GM18868 (cell line): ENCODE measurements around the gene RNF150.
"Not testable (repeated sequence)": the region's sequence is repeated elsewhere in the genome, so short reads cannot be mapped to it uniquely, and the experiment has no call there.

Experiments used
- ATAC-seq: cut with Tn5 transposase; IDR thresholded peaks from one replicate; pipeline ENCODE4 v1.9.1; 2021; ENCODE audit warnings: mild to moderate bottlenecking, moderate library complexity; ENCODE audit not compliant: unreplicated experiment

Gene RNF150

GRCh38 chr4:141133146-141133998, at the start of gene RNF150:
TSS of gene RNF150 (minus strand) at chr4:141133469.
- ATAC-seq, result peak; percentile 75

- ATAC-seq, result peak; percentile 48
Measured at GRCh38 chr4:141180991-141181761, 47.9 kb upstream of the RNF150 start.

DNA sequence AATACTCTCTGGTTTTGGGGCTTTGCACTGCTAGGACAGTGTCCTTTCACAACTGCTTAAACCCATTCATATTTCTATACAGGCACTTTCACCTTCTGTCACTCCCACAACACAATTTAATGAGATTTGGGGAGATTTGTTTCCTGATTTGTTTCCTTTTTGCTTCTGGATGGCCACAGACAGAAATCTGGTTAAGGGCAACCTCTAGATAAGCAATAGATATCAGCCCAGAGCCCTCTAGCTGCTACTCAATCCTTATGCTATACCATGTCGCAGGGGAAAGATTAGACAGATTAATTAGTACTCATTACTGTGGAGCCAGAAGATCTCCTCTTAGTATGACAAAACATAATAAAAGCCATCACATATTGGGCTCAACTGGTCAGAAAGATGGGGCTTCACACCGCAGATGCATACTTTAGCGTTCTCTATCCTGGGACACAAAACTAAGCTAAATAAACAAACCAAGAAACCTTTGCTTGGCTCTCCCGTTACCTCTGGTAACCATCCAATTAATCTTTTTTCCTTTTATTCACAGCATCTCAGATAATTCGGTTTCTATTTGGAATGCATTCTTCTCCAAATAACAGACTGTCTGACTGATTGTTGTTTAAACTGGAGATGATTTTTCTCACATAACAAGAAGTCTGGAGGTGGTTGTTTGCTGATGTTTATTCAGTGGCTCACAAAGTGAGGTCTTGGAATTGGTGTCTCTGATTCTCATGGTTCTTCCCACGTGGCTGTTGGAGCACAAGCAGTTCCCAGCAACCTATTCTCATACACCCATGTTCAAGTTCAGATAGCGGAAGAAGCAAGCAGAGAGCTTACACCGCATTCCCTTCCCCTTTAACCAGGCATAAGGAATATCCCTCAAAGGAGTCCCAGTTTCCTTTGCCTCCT, 46.5 kb upstream of the RNF150 start:
- no peak for ATAC-seq

GRCh38 chr4:141177171-141177570, 43.9 kb upstream of the RNF150 start:
- ATAC-seq, result no peak

- ATAC-seq, result peak; percentile 55
Measured at GRCh38 chr4:141174457-141174856, 41.2 kb upstream of the RNF150 start.

GRCh38 chr4:141170671-141171070, 37.4 kb upstream of the RNF150 start:
- no peak for ATAC-seq

- ATAC-seq, result no peak
Measured at GRCh38 chr4:141169391-141169790, 36.1 kb upstream of the RNF150 start.

DNA sequence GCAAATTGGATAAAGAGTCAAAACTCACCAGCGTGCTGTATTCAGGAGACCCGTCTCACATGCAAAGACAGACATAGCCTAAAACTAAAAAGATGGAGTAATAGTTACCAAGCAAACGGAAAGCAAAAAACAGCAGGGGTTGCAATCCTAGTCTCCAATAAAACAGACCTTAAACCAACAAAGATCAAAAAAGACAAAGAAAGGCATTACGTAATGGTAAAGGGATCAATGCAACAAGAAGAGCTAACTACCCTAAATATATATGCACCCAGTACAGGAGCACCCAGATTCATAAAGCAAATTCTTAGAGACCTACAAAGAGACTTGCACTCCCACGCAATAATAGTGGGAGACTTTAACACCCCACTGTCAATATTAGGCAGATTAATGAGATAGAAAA, 31.7 kb upstream of the RNF150 start:
- not testable (repeated sequence) for ATAC-seq

DNA sequence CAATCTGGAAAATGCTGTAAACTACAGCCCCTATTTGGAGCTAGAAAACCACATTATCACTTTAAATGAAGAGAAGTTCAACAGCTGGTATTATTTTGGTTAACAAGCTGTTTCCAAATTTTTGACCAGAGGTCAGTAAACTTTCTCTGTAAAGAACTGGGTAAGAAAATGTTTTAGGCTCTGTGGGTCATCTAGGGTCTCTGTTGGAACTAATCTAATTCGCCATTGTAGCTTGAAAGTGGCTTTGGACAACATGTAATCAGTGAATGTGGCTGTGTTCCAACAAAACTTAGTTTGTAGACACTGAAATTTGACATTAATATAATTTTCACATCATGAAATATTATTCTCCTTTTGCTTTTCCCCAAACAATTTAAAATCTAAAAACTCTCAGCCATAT, 25.8 kb upstream of the RNF150 start:
- ATAC-seq, result no peak

- no peak for ATAC-seq
Measured at GRCh38 chr4:141158219-141158618, 24.9 kb upstream of the RNF150 start.

DNA sequence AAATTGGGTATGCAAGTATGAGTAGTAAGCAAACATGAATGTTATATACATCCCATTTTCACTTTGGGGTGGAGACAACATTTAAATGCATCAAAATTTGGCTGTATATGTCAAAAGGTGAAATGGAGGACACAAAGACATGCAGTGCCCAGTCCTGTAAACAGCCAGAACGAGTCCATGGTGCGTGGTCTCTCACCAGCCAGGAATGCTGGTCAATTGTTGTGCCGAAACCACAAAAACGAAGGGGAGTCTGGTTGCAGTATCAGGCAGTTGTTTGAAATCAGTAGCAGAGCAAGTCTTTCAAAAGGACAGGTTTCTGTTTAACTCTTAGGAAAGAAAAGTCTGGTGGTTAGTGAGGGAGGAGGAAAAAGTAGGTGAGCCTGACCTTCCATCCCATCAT, 22.3 kb upstream of the RNF150 start:
- ATAC-seq, result no peak

DNA sequence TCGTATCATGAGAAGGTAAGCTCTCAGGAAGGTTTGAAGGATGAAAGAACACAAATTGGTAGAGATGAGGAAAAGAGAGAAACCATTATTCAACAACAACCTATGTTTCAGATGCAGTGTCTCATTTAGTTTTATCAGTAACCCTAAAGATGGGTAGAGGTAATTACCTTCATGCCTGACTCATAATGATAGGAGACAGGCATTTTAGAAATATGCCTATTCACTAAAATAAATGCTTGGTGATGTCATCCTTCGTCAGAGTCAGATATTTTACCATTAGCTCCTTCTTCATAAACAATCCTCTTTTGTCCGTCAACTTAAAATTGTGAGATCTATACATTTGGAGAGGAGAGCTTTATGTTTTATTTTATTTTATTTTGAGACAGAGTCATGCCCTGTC, 21.5 kb upstream of the RNF150 start:
- no peak for ATAC-seq

DNA sequence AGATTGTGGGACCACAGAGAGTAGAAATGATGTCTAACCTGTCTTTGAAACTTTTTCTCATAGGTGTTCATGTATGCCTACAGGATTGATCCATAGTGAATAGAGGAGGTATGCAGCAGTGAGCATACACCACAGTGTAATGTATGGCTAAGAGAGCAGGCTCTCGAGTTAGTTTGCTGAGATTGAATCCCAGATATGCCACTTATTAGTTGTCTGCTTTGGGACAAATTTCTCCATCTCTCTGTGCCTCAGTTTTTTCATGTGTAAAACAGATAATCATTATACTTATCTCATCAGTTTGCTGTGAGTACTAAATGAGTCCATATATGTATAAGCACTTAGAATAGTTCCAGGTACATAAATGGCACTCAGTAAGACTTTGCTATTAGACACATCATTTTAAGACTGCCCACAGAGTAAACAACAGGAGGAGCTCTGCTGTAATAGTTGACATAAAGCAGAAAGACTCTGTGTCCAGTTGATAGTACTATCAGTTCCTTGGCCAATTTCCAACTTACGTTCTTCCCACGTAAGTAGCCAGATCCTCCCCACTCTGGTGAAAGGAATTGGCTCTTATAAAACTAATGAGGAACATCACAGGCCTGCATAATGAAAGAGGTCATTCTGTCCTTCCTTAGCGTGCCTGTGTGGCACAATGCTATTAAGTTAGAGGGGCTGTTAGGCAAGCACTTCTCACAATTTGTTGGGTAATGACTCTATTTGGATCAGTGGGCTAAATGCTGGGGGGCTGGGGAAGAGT, 20.7 kb upstream of the RNF150 start:
- ATAC-seq, result no peak

- no peak for ATAC-seq
Measured at GRCh38 chr4:141144207-141144606, 10.9 kb upstream of the RNF150 start.

- no peak for ATAC-seq
Measured at GRCh38 chr4:141142423-141142822, 9.2 kb upstream of the RNF150 start.

DNA sequence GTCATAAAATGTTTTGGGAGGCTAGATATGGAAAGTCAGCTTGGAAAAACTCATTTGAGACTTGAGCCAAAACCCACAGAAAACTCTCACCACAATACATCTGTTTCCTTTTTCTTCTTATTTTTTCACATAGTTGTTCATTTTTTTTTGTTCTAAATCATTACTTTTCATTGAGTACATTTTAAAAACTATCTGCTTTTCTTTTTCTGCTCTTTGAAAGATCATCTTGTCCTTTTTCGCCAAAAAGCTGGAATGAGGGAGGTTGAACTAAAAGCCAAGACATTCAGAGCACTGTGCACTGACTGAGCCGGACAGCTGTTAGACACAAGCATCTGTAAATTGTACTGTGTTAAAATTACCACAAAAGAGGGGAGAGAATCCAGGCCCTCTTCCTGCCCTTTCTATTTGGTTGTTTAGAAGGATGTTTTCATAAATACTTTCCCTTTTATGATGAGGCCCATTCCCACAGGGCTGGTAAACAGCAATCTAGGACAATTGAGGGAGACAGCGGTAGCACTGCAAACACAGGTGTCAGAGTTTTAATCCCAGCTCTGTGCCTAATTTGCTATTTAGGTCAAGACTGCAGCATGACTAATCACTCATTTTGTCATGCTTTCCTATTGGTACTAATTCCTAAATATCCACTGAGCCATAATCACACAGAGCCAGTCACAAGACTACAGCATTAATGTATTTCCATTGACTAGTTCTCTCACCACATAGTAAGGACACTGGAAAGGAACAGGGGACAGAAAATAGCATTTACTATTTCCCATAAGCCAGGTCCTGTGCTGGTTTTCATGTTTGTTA, 7.3 kb upstream of the RNF150 start:
- ATAC-seq, result no peak

GRCh38 chr4:141133999-141134995, 1.0 kb upstream of the RNF150 start:
- no peak for ATAC-seq

DNA sequence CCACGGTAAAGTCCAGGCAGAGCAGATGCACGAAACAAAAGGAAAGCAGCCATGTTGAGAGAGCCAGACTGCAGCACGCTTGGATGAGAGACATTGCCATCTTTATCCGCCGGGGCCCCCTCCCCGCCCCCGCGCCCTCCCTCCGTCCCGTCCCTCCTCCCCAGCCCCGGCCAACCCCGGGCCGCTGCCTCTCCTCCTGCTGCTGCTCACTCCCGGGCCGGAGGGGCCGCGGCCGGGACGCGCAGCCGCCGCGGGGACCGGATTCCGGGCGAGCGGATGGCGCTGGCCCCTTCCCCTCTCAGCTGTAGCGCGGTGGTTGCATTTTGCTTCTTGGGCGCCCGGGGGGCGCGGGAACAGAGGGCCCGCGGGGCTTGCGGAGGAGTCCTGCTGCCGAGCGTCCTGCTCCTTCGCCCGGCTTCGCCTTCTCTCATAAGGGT, 542 bp downstream of the RNF150 start:
- ATAC-seq, result peak; percentile 20
